H9 (cell line): Measurements from ENCODE around the gene OXTR. TPM values are rescaled to one million over a fixed set of nuclear protein-coding genes. Genes with fewer than 3 reads are reported as not detected.

Experiments
- DNase-seq: peaks from one replicate; pipeline ENCODE4 v3.0.0-alpha.2; 2017
- H2AFZ ChIP-seq: one replicate; pipeline ENCODE4 v1.6.1; 2013; ENCODE audit warnings: mild to moderate bottlenecking, low read length, control low read depth, moderate library complexity
- H2AK5ac ChIP-seq: 2 replicates; pipeline ENCODE4 v1.6.1; 2013; ENCODE audit warnings: low read length, control low read depth, mixed read lengths; ENCODE audit not compliant: insufficient read length
- H2BK120ac ChIP-seq: one replicate; pipeline ENCODE4 v1.6.1; 2013; ENCODE audit warnings: low read depth, mild to moderate bottlenecking, low read length, control low read depth, inconsistent platforms; ENCODE audit not compliant: poor library complexity, severe bottlenecking
- H2BK12ac ChIP-seq: 2 replicates; pipeline ENCODE4 v1.6.1; 2013; ENCODE audit warnings: low read length, control low read depth, mixed read lengths, low read depth; ENCODE audit not compliant: insufficient read length
- H2BK15ac ChIP-seq: 2 replicates; pipeline ENCODE4 v1.6.1; 2013; ENCODE audit warnings: low read depth, low read length, control low read depth
- H2BK20ac ChIP-seq: one replicate; pipeline ENCODE4 v1.6.1; 2013; ENCODE audit warnings: low read depth, mild to moderate bottlenecking, low read length, control low read depth, inconsistent platforms; ENCODE audit not compliant: poor library complexity, severe bottlenecking
- H2BK5ac ChIP-seq: 2 replicates; pipeline ENCODE4 v1.6.1; 2013; ENCODE audit warnings: low read length, control low read depth, mixed read lengths; ENCODE audit not compliant: insufficient read length
- H3K14ac ChIP-seq: 2 replicates; pipeline ENCODE4 v1.6.1; 2013; ENCODE audit warnings: low read length, control low read depth; ENCODE audit not compliant: insufficient read depth
- H3K18ac ChIP-seq: 2 replicates; pipeline ENCODE4 v1.6.1; 2013; ENCODE audit warnings: low read depth, mild to moderate bottlenecking, mixed read lengths, low read length, control low read depth; ENCODE audit not compliant: insufficient read length
- H3K23ac ChIP-seq: 2 replicates; pipeline ENCODE4 v1.6.1; 2013; ENCODE audit warnings: low read length, control low read depth, mixed read lengths, low read depth; ENCODE audit not compliant: insufficient read length
- H3K23me2 ChIP-seq: 2 replicates; pipeline ENCODE4 v1.6.1; 2013; ENCODE audit warnings: low read depth, mild to moderate bottlenecking, mixed read lengths, low read length, control low read depth; ENCODE audit not compliant: insufficient read length, poor library complexity, severe bottlenecking
- H3K27ac ChIP-seq: 2 replicates; pipeline ENCODE4 v1.5.1; 2013; ENCODE audit warnings: low read length, control low read depth, mixed read lengths, low read depth; ENCODE audit not compliant: insufficient read length
- H3K27me3 ChIP-seq: 2 replicates; pipeline ENCODE4 v1.6.1; 2013; ENCODE audit warnings: low read length, control low read depth, inconsistent platforms; ENCODE audit not compliant: insufficient read depth
- H3K4ac ChIP-seq: 2 replicates; pipeline ENCODE4 v1.6.1; 2013; ENCODE audit warnings: low read depth, mild to moderate bottlenecking, control low read depth, inconsistent platforms, low read length, moderate library complexity
- H3K4me1 ChIP-seq: 2 replicates; pipeline ENCODE4 v1.6.1; 2013; ENCODE audit warnings: low read length, control low read depth, inconsistent platforms; ENCODE audit not compliant: insufficient read depth
- H3K4me2 ChIP-seq: 2 replicates; pipeline ENCODE4 v1.6.1; 2013; ENCODE audit warnings: low read length, control low read depth, mixed read lengths; ENCODE audit not compliant: insufficient read length, insufficient read depth
- H3K56ac ChIP-seq: 2 replicates; pipeline ENCODE4 v1.6.1; 2013; ENCODE audit warnings: low read depth, mild to moderate bottlenecking, mixed read lengths, low read length, control low read depth; ENCODE audit not compliant: insufficient read length
- H3K79me1 ChIP-seq: 2 replicates; pipeline ENCODE4 v1.6.1; 2013; ENCODE audit warnings: low read depth, mild to moderate bottlenecking, moderate library complexity, low read length, control low read depth, inconsistent platforms; ENCODE audit not compliant: insufficient read depth, poor library complexity, severe bottlenecking
- H3K79me2 ChIP-seq: 2 replicates; pipeline ENCODE4 v1.6.1; 2013; ENCODE audit warnings: low read length, control low read depth, inconsistent platforms; ENCODE audit not compliant: insufficient read depth
- H3K9ac ChIP-seq: 2 replicates; pipeline ENCODE4 v1.6.1; 2013; ENCODE audit warnings: low read length, control low read depth, mixed read lengths; ENCODE audit not compliant: insufficient read length; ENCODE audit errors: extremely low read depth
- H3K9me3 ChIP-seq: one replicate; pipeline ENCODE4 v1.6.1; 2013; ENCODE audit warnings: low read depth, low read length, inconsistent platforms; ENCODE audit not compliant: control insufficient read depth
- H3T11ph ChIP-seq: one replicate; pipeline ENCODE4 v1.6.1; 2013; ENCODE audit warnings: mild to moderate bottlenecking, low read length, control low read depth, inconsistent platforms
- H4K20me1 ChIP-seq: one replicate; pipeline ENCODE4 v1.6.1; 2013; ENCODE audit not compliant: control insufficient read depth, insufficient read length, insufficient read depth
- H4K5ac ChIP-seq: 2 replicates; pipeline ENCODE4 v1.6.1; 2013; ENCODE audit warnings: low read depth, mild to moderate bottlenecking, mixed read lengths, low read length, control low read depth; ENCODE audit not compliant: insufficient read length
- H4K8ac ChIP-seq: replicated peaks from 2 replicates; pipeline ENCODE4 v1.6.1; 2013; ENCODE audit warnings: low read length, control low read depth, mixed read lengths, low read depth; ENCODE audit not compliant: insufficient read length
- H4K91ac ChIP-seq: 2 replicates; pipeline ENCODE4 v1.6.1; 2013; ENCODE audit warnings: low read depth, mild to moderate bottlenecking, moderate library complexity, mixed read lengths, low read length, control low read depth; ENCODE audit not compliant: insufficient read length
- H3K27ac Mint-ChIP-seq, 3 experiments: 2 replicates in 2 of 3; 3 replicates in 1 of 3; pipeline ENCODE4 v1.8.0; 2020 to 2021; ENCODE audit warnings: mixed read lengths in 3 of 3, mild to moderate bottlenecking in 1 of 3, moderate library complexity in 1 of 3
- H3K27me3 Mint-ChIP-seq: 2 replicates; pipeline ENCODE4 v1.8.0; 2021; ENCODE audit warnings: low read depth, mild to moderate bottlenecking, moderate library complexity, mixed read lengths
- H3K36me3 Mint-ChIP-seq, 3 experiments: 2 replicates in 2 of 3; 3 replicates in 1 of 3; pipeline ENCODE4 v1.8.0; 2020 to 2021; ENCODE audit warnings: low read depth in 3 of 3, mixed read lengths in 3 of 3; ENCODE audit not compliant: insufficient read depth in 1 of 3
- H3K4me1 Mint-ChIP-seq, 2 experiments: 2 replicates each; pipeline ENCODE4 v1.8.0; 2020; ENCODE audit warnings: mixed read lengths in 2 of 2
- H3K4me3 Mint-ChIP-seq, 2 experiments: 2 replicates in 1 of 2; 3 replicates in 1 of 2; pipeline ENCODE4 v1.8.0; 2020 to 2021; ENCODE audit warnings: mild to moderate bottlenecking in 2 of 2, mixed read lengths in 2 of 2, moderate library complexity in 1 of 2
- H3K9me3 Mint-ChIP-seq, 2 experiments: 2 replicates in 1 of 2; 3 replicates in 1 of 2; pipeline ENCODE4 v1.8.0; 2020; ENCODE audit warnings: mild to moderate bottlenecking in 2 of 2, mixed read lengths in 2 of 2, moderate library complexity in 1 of 2
- WGBS: extraction: QIAGEN DNeasy Blood & Tissue Kit; methylation state at CpG from one replicate; pipeline ENCODE4 v1.1.7; 2013; ENCODE audit warnings: missing lambda C conversion rate, low lambda C conversion rate, mixed read lengths; ENCODE audit not compliant: insufficient read length; ENCODE audit errors: extremely low coverage; 5-methylcytosine and 5-hydroxymethylcytosine counted together
- total RNA-seq: library from RNA; stranded (reverse); gene quantifications from 2 replicates; pipeline ENCODE4 v1.2.1, GENCODE V29; 2021
- TF ChIP-seq, protein P1 (sequence below): fragments of 200-600 bp; sonication (generic); conservative IDR thresholded peaks from 3 replicates; pipeline ENCODE4 v1.8.0; 2021; ENCODE audit warnings: antibody characterized with exemption, mild to moderate bottlenecking

The OXTR gene
- total RNA-seq, 1 experiment from 2014 or later, result 1.7 TPM

DNA sequence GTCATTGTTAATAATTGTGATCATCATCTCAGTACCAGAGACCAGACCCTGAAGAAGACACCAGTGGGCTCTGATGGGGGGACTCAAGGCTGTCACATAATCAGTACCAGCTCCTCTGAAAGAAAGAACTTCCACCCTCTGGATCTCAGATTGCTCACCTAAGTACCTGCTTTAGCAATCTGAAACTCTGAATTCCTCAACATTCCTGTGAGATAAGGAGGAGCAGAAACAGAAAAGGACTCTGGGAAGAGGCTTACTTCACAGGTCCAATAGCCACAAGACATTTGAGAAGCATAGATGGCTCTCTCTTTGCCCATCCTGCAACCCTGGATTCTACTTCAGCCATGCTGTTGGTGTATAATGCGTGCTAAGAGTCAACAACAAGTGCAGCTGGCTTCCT lies 44.0 kb upstream of the OXTR start:
- no peak overlapping the region for H2BK5ac ChIP-seq
- no peaks in the 10 kb centered on the region for H4K20me1 ChIP-seq
- H3K18ac ChIP-seq, result no peak overlapping the region
- H3K4ac ChIP-seq, result no peak overlapping the region
- no peaks in the 10 kb centered on the region for H3K27me3 ChIP-seq
- no peak overlapping the region for H3K14ac ChIP-seq
- peaks cover 5 to 10% (median 10%) of the 10 kb centered on the region in 3 experiments; a peak in 3 of 7 replicates for H3K36me3 Mint-ChIP-seq
- H2BK120ac ChIP-seq, result no peak overlapping the region
- no peak overlapping the region for H4K5ac ChIP-seq
- TF ChIP-seq, protein P1, sequence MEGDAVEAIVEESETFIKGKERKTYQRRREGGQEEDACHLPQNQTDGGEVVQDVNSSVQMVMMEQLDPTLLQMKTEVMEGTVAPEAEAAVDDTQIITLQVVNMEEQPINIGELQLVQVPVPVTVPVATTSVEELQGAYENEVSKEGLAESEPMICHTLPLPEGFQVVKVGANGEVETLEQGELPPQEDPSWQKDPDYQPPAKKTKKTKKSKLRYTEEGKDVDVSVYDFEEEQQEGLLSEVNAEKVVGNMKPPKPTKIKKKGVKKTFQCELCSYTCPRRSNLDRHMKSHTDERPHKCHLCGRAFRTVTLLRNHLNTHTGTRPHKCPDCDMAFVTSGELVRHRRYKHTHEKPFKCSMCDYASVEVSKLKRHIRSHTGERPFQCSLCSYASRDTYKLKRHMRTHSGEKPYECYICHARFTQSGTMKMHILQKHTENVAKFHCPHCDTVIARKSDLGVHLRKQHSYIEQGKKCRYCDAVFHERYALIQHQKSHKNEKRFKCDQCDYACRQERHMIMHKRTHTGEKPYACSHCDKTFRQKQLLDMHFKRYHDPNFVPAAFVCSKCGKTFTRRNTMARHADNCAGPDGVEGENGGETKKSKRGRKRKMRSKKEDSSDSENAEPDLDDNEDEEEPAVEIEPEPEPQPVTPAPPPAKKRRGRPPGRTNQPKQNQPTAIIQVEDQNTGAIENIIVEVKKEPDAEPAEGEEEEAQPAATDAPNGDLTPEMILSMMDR, result no peak
- H2AK5ac ChIP-seq, result no peak overlapping the region
- no peak overlapping the region for H3T11ph ChIP-seq
- no peak for DNase-seq
- no peak overlapping the region for H3K27ac ChIP-seq
- no peaks in the 10 kb centered on the region for H3K79me2 ChIP-seq
- H3K9me3 Mint-ChIP-seq, result peaks cover 9 to 12% of the 10 kb centered on the region in 2 experiments
- no peak overlapping the region for H3K23ac ChIP-seq
- H3K56ac ChIP-seq, result no peak overlapping the region
- no peaks in the 10 kb centered on the region for H3K4me1 ChIP-seq
- H4K91ac ChIP-seq, result no peak overlapping the region
- no peak overlapping the region for H2BK20ac ChIP-seq
- no peak overlapping the region for H3K4me3 Mint-ChIP-seq
- no peak overlapping the region for H3K9ac ChIP-seq
- H3K27me3 Mint-ChIP-seq, result peaks cover 3% of the 10 kb centered on the region; the same call in 1 of the 2 replicates
- no peaks in the 10 kb centered on the region for H3K23me2 ChIP-seq
- H3K27ac Mint-ChIP-seq, result no peak overlapping the region
- H3K4me2 ChIP-seq, result no peak overlapping the region
- no CpG with 5 or more reads among the region's 1 CpG for WGBS
- no peaks in the 10 kb centered on the region for H3K79me1 ChIP-seq
- no peak overlapping the region for H4K8ac ChIP-seq
- no peak overlapping the region for H2AFZ ChIP-seq
- no peak overlapping the region for H2BK15ac ChIP-seq
- H3K9me3 ChIP-seq, result no peaks in the 10 kb centered on the region
- H2BK12ac ChIP-seq, result no peak overlapping the region
- no peaks in the 10 kb centered on the region for H3K4me1 Mint-ChIP-seq
